ENCODE results near the gene FBXO47.

Gene FBXO47, protein sequence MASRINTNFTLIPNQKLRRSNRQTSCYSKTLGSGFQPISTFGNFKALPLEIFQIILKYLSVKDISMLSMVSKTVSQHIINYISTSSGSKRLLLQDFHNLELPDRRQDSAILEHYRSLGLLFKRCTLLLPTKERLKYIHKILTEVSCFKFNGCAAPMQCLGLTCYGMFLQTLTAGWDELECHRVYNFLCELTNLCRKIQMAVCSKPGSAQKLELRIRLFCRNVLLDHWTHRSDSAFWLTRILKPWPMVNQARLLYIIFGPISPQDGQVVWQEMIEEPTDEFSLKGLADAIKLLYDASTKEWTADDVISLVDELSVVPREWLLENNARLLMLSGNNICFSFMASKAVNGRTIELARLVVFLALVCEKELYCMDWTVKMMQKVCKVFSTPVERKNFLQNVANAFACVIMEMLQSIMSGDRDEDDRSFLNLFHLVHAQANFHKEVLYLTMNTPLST

DNA sequence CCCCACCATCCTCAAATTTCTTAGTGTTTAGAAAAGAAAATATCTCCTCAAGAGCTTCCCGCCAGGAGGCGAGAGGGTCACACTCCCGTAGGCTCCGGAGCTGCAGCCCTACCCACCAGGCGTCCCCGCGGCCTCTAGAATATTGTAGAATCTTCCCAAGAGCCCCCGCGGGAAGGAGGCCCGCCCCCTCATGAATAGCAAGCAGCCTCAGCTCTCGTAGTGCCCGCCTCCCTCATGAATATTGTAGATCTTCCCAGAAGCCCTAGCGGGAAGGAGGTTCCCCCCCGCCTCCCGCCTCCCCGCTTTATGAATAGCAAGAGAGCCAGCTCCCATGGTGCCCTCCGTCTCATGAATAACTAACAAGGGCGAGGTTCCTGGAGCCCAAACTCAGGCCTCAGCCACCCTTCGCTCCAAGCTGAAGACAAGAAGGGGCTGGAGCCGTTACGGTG is at the start of gene FBXO47:
Gene FBXO47 (minus strand): TSS at position 114 of the 449 bp plus-strand sequence. CDS start 4,378 bp downstream, outside the sequence.
- H3K27ac ChIP-seq = peak within 1 kb of the TSS; percentile 60
- H3K36me3 ChIP-seq = no peaks in the 10 kb centered on the region
- H3K9me3 ChIP-seq = no peaks in the 10 kb centered on the region
- H3K4me2 ChIP-seq = peak within 1 kb of the TSS; percentile 66
- no peak for TF ChIP-seq Cebpa-rat (IDR thresholded peaks at IDR 0.05)
- H3K27me3 ChIP-seq = no peaks in the 10 kb centered on the region
- peak within 1 kb of the TSS; percentile 38; the same call in 1 of the 2 replicates for H3K9ac ChIP-seq
- peaks cover 15% of the 10 kb centered on the region for H3K4me1 ChIP-seq
- H4K20me1 ChIP-seq = no peaks in the 10 kb centered on the region
- H3K4me3 ChIP-seq = peak within 1 kb of the TSS; percentile 38

DNA sequence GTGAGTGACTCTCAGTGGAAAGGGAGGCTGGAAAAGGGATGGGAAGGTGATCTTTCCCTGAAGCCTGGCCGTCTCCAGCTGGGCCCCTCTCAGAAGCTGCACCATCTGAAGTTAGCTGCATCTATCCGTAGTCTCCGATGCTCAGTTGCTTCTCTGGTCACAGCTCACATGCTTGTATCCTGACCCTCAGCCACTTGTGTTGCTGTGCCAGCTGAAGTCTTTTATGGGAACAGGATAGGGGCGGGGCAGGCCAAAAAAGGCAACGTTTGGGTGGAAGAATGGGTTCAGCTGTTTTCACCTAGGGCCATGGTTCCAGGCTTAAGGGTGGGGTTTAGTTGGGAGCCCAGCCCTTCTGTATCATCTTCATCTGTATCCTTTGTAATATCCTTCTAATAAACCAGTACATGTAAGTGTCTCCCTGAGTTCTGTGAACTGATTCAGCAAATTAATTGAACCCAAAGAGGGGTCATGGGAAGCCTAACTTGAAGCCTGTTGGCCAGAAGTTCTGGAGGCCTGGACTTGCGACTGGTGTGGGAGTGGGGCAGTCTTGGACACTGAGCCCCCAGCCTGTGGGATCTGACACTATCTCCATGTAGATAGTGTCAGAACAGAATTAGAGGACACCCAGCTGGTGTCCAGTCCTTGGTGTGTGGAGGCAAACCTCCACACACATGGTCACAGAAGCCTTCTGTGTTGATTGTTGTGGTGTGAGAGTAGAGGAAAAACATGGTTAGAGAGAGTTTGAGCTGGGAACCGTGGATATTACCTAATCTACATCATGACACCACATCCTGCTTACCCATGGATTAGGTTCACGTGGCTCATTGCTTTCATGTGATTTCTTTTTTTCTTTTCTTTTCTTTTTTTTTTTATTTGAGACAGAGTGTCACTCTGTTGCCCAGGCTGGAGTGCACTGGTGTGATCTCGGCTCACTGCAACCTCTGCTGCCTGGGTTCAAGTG is 49.3 kb upstream of the FBXO47 start:
- H3K9ac ChIP-seq = no peak overlapping the region
- no peak overlapping the region for H3K4me3 ChIP-seq
- no peaks in the 10 kb centered on the region for H3K36me3 ChIP-seq
- H3K9me3 ChIP-seq = no peaks in the 10 kb centered on the region
- peaks cover 11% of the 10 kb centered on the region for H3K4me1 ChIP-seq
- H3K4me2 ChIP-seq = no peak overlapping the region
- no peak overlapping the region for H3K27ac ChIP-seq
- H3K27me3 ChIP-seq = no peaks in the 10 kb centered on the region
- no peak for TF ChIP-seq Cebpa-rat (IDR thresholded peaks at IDR 0.05)
- H4K20me1 ChIP-seq = no peaks in the 10 kb centered on the region

DNA sequence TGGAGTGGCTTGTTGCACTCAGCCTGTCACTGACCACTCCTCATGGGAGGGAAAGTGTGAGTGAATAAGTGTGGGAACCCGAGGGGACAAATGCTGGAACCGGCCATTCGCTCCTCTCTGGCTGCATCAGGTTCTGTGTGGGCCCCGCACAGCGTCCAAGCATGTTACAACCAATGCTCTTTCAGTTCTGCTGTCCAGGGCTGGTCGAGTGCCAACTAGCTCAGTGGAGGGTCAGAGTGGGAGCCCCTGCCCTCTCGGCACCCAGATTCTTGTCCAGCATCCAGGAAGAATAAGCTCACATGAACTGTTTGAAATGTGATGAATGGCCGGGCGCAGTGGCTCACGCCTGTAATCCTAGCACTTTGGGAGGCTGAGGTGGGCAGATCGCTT is 48.3 kb upstream of the FBXO47 start:
- H4K20me1 ChIP-seq = no peaks in the 10 kb centered on the region
- no peaks in the 10 kb centered on the region for H3K27me3 ChIP-seq
- H3K4me2 ChIP-seq = no peak overlapping the region
- no peaks in the 10 kb centered on the region for H3K9me3 ChIP-seq
- H3K4me1 ChIP-seq = peaks cover 11% of the 10 kb centered on the region
- H3K27ac ChIP-seq = no peak overlapping the region
- no peaks in the 10 kb centered on the region for H3K36me3 ChIP-seq
- no peak for TF ChIP-seq Cebpa-rat (IDR thresholded peaks at IDR 0.05)
- no peak overlapping the region for H3K9ac ChIP-seq
- H3K4me3 ChIP-seq = no peak overlapping the region

DNA sequence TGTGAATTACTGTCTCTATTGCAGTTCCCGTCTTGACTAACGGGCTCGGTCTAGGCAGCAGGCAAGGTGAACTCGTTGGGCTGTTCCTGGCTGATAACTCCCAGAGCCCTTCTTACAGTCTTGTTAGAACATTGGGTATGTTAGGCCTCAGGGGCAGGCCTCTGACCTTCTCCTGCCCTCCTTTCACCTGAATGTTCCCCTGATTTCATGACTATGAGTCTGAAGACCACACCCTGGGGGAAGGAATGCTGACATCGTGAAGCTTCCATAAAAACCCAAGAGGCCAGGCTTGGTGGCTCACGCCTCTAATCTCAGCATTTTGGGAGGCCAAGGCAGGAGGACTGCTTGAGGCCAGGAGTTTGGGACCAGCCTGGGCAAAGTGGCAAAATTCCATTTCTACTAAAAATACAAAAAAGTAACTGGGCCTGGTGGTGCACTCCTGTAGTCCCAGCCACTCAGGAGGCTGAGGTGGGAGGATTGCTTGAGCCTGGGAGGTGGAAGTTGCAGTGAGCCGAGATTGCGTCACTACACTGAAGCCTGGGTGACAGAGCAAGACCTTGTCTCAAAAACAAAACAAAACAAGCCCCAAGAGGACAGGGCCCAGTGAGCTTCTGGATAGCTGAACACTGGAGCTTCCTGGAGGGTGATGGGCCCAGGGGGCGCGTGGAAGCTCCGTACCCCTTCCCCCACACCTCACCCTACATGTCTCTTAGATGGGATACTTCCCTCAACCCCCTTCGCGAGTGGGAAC is 47.8 kb upstream of the FBXO47 start:
- Histone ChIP-seq H3K9ac (no peak overlapping the region), H3K9me3 (no peaks in the 10 kb centered on the region), H3K4me2 (no peak overlapping the region), H4K20me1 (no peaks in the 10 kb centered on the region), H3K4me1 (peaks cover 11% of the 10 kb centered on the region), H3K4me3 (no peak overlapping the region), H3K36me3 (no peaks in the 10 kb centered on the region), H3K27ac (no peak overlapping the region), H3K27me3 (no peaks in the 10 kb centered on the region)
- peak; percentile 67 for TF ChIP-seq Cebpa-rat (IDR thresholded peaks at IDR 0.05)

DNA sequence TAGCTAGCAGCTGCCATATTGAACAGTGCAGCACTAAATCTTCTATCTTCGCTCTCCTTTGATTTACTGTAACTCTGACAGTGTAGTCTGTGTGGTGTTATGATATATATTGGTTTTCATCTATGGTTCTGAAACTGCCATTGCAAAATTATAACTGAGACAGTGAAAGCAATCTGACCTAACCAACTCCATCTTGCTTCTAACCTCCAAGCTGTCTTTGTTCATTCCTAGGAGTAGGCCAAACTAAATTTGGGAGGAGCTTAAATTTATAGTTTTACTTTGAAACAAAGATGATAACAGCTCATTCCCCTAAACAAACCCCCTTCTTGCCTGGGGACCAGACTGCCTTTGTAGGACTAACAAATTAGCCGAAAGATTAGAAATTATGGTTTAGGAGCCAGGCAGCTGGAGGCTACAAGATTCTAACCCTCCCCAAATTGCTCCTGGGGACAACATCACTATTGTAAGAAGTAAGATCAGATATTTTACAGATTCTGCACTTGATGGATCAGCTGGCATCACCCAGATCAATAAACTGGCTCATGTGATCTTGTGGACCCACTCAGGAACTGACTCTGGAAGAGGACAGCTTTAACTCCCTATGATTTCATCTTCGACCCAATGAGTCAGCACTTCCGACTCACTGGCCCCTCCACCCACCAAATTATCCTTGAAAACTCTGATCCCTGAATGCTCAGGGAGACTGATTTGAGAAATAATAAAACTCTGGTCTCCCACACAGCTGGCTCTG is 47.0 kb upstream of the FBXO47 start:
- H3K4me2 ChIP-seq = no peak overlapping the region
- no peak overlapping the region for H3K9ac ChIP-seq
- no peaks in the 10 kb centered on the region for H3K9me3 ChIP-seq
- no peak overlapping the region for H3K27ac ChIP-seq
- H4K20me1 ChIP-seq = no peaks in the 10 kb centered on the region
- H3K36me3 ChIP-seq = no peaks in the 10 kb centered on the region
- no peak for TF ChIP-seq Cebpa-rat (IDR thresholded peaks at IDR 0.05)
- H3K4me1 ChIP-seq = peaks cover 11% of the 10 kb centered on the region
- H3K27me3 ChIP-seq = no peaks in the 10 kb centered on the region
- H3K4me3 ChIP-seq = no peak overlapping the region

DNA sequence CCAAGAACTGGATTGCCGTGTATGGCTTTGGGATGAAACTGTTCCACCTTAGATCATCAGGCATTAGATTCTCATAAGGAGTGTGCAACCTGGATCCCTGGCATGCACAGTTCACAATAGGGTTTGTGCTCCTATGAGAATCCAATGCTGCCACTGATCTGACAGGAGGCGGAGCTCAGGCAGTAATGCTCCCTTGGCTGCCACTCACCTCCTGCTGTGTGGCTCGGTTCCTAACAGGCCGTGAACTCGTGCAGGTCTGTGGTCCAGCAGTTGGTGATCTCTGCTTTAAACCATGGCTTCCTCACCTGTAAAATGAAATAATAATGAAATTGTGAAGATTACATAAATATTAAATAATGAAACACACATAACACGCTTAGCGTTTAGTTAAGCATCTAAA is 45.5 kb upstream of the FBXO47 start:
- no peak overlapping the region for H3K4me3 ChIP-seq
- no peak overlapping the region for H3K4me2 ChIP-seq
- H3K4me1 ChIP-seq = no peaks in the 10 kb centered on the region
- H3K9ac ChIP-seq = no peak overlapping the region
- TF ChIP-seq Cebpa-rat (IDR thresholded peaks at IDR 0.05) = no peak
- no peaks in the 10 kb centered on the region for H3K9me3 ChIP-seq
- H4K20me1 ChIP-seq = no peaks in the 10 kb centered on the region
- no peaks in the 10 kb centered on the region for H3K36me3 ChIP-seq
- H3K27me3 ChIP-seq = no peaks in the 10 kb centered on the region
- H3K27ac ChIP-seq = no peak overlapping the region

DNA sequence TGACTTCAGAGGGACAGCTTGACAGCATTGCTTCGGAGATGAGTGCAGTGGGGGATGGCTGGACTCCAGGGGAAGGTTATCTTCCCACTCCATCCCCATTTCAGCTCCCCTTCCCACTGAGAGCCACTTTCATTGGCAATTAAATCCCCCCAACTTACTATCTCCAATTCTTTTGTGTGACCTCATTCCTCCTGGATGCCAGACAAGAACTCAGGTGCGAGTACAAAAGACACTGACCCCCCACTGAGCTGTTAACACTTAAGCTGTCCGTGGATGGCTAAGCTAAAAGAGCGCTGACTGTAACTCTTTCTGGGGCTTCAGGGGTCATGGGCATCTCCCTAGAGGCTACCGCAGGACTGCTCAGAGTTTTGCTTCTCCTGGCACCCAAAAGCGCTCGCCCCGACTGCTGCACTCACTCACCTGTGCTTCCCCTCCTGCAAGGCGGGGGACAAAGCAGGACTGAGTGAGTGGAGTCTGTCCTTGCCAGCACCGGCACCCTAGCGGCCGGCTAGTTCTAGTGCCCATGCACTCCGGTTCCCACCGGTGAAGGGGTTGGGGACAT is 44.8 kb upstream of the FBXO47 start:
- no peak overlapping the region for H3K27ac ChIP-seq
- no peak overlapping the region for H3K4me3 ChIP-seq
- H3K27me3 ChIP-seq = no peaks in the 10 kb centered on the region

DNA sequence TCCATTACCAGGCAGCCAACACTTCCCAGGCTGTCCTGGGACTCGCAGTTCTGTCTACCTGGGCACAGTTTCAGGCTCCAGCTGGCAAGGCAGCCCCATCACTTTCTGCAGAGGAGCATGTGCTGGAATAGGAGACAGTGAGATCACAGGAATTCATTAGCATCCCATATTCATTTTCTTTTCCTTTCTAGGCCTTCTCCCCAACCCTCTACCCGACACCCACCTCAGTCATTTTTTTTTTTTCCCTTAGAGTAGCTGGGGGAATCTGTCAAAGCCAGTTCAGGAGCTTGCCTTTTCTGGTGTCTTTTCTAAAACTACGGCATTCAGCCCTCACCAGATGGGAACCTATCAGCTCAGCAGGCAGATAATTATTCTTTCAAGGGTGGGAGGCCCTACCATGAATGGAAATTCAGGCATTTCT is 42.4 kb upstream of the FBXO47 start:
- Histone ChIP-seq H3K4me1 (no peaks in the 10 kb centered on the region), H3K27me3 (no peaks in the 10 kb centered on the region), H3K4me2 (no peak overlapping the region), H3K27ac (no peak overlapping the region), H3K4me3 (no peak overlapping the region), H4K20me1 (no peaks in the 10 kb centered on the region), H3K9ac (no peak overlapping the region), H3K9me3 (no peaks in the 10 kb centered on the region), H3K36me3 (no peaks in the 10 kb centered on the region)
- TF ChIP-seq Cebpa-rat (IDR thresholded peaks at IDR 0.05) = no peak

More for the DNA sequence above, 44.8 kb upstream of the FBXO47 start:
- Histone ChIP-seq H3K4me1 (no peaks in the 10 kb centered on the region), H3K9ac (no peak overlapping the region), H4K20me1 (no peaks in the 10 kb centered on the region), H3K9me3 (no peaks in the 10 kb centered on the region), H3K36me3 (no peaks in the 10 kb centered on the region), H3K4me2 (no peak overlapping the region)
- no peak for TF ChIP-seq Cebpa-rat (IDR thresholded peaks at IDR 0.05)
